Measurements from ENCODE around the gene CRISPLD2. TPM values are rescaled to one million over a fixed set of nuclear protein-coding genes. Genes with fewer than 3 reads are reported as not detected.

Gene CRISPLD2
- total and polyA plus RNA-seq, 4 donors, result 8.9 to 192 (median 70.5) TPM

GRCh38 chr16:84885342-84885910, 65.6 kb downstream of the CRISPLD2 start:
- DNase-seq (no peak), ATAC-seq (ENCODE audit: low FRiP score) (no peak)
- H3K4me3 ChIP-seq (ENCODE audit: low read length in 2 of 2), result no peak overlapping the region
- no peaks in the 10 kb centered on the region for H3K9me3 ChIP-seq (ENCODE audit: control insufficient read depth, low read length)
- H3K27ac ChIP-seq (ENCODE audit: low read depth in 1 of 2, low read length in 2 of 2), result no peak overlapping the region
- intact Hi-C loops (cut with DNase I), result no loop called here
- no peaks in the 10 kb centered on the region for H3K36me3 ChIP-seq (ENCODE audit: control insufficient read depth in 1 of 2, insufficient read depth in 2 of 2, low read length in 1 of 2)
- WGBS, 2 donors, result 55 to 60% methylated on average over 9 of the region's 9 CpGs
- H3K4me1 ChIP-seq (ENCODE audit: control insufficient read depth in 1 of 2, insufficient read depth in 2 of 2, low read length in 2 of 2), result no peaks in the 10 kb centered on the region
- no peaks in the 10 kb centered on the region for H3K27me3 ChIP-seq (ENCODE audit: control insufficient read depth in 1 of 2, insufficient read depth in 2 of 2, low read length in 1 of 2)

GRCh38 chr16:84886497-84887090, 66.8 kb downstream of the CRISPLD2 start:
- no peaks in the 10 kb centered on the region for H3K4me1 ChIP-seq (ENCODE audit: control insufficient read depth in 1 of 2, insufficient read depth in 2 of 2, low read length in 2 of 2)
- no peaks in the 10 kb centered on the region for H3K27me3 ChIP-seq (ENCODE audit: control insufficient read depth in 1 of 2, insufficient read depth in 2 of 2, low read length in 1 of 2)
- no peak for DNase-seq
- intact Hi-C loops (cut with DNase I), result no loop called here
- no peaks in the 10 kb centered on the region for H3K9me3 ChIP-seq (ENCODE audit: control insufficient read depth, low read length)
- H3K36me3 ChIP-seq (ENCODE audit: control insufficient read depth in 1 of 2, insufficient read depth in 2 of 2, low read length in 1 of 2), result no peaks in the 10 kb centered on the region
- WGBS, 2 donors, result 97% methylated on average over 11 of the region's 11 CpGs
- H3K27ac ChIP-seq (ENCODE audit: low read depth in 1 of 2, low read length in 2 of 2), result no peak overlapping the region
- no peak for ATAC-seq (ENCODE audit: low FRiP score)
- no peak overlapping the region for H3K4me3 ChIP-seq (ENCODE audit: low read length in 2 of 2)

- ATAC-seq (ENCODE audit: low FRiP score) (no peak), DNase-seq (no peak)
- intact Hi-C loops (cut with DNase I), result no loop called here
- no peak overlapping the region for H3K27ac ChIP-seq (ENCODE audit: low read depth in 1 of 2, low read length in 2 of 2)
- H3K9me3 ChIP-seq (ENCODE audit: control insufficient read depth, low read length), result no peaks in the 10 kb centered on the region
- H3K36me3 ChIP-seq (ENCODE audit: control insufficient read depth in 1 of 2, insufficient read depth in 2 of 2, low read length in 1 of 2), result no peaks in the 10 kb centered on the region
- no peak overlapping the region for H3K4me3 ChIP-seq (ENCODE audit: low read length in 2 of 2)
- no peaks in the 10 kb centered on the region for H3K4me1 ChIP-seq (ENCODE audit: control insufficient read depth in 1 of 2, insufficient read depth in 2 of 2, low read length in 2 of 2)
- WGBS, 2 donors, result 96 to 98% methylated on average over 15 of the region's 15 CpGs
- H3K27me3 ChIP-seq (ENCODE audit: control insufficient read depth in 1 of 2, insufficient read depth in 2 of 2, low read length in 1 of 2), result no peaks in the 10 kb centered on the region
Measured at GRCh38 chr16:84887207-84887606, 67.4 kb downstream of the CRISPLD2 start.

- H3K9me3 ChIP-seq (ENCODE audit: control insufficient read depth, low read length), result peaks cover 1% of the 10 kb centered on the region
- H3K36me3 ChIP-seq (ENCODE audit: control insufficient read depth in 1 of 2, insufficient read depth in 2 of 2, low read length in 1 of 2), result no peaks in the 10 kb centered on the region
- H3K27ac ChIP-seq (ENCODE audit: low read depth in 1 of 2, low read length in 2 of 2), result no peak overlapping the region
- intact Hi-C loops (cut with DNase I), result no loop called here
- DNase-seq (no peak), ATAC-seq (ENCODE audit: low FRiP score) (no peak)
- H3K4me1 ChIP-seq (ENCODE audit: control insufficient read depth in 1 of 2, insufficient read depth in 2 of 2, low read length in 2 of 2), result no peaks in the 10 kb centered on the region
- H3K4me3 ChIP-seq (ENCODE audit: low read length in 2 of 2), result no peak overlapping the region
- WGBS, 2 donors, result 97% methylated on average over 7 of the region's 7 CpGs
- H3K27me3 ChIP-seq (ENCODE audit: control insufficient read depth in 1 of 2, insufficient read depth in 2 of 2, low read length in 1 of 2), result no peaks in the 10 kb centered on the region
Measured at GRCh38 chr16:84888450-84888849, 68.7 kb downstream of the CRISPLD2 start.

- H3K9me3 ChIP-seq (ENCODE audit: control insufficient read depth, low read length), result peaks cover 4% of the 10 kb centered on the region
- H3K4me3 ChIP-seq (ENCODE audit: low read length in 2 of 2), result no peak overlapping the region
- H3K4me1 ChIP-seq (ENCODE audit: control insufficient read depth in 1 of 2, insufficient read depth in 2 of 2, low read length in 2 of 2), result no peaks in the 10 kb centered on the region
- intact Hi-C loops (cut with DNase I), result no loop called here
- H3K27ac ChIP-seq (ENCODE audit: low read depth in 1 of 2, low read length in 2 of 2), result no peak overlapping the region
- ATAC-seq (ENCODE audit: low FRiP score), result no peak
- DNase-seq, result no peak
- no peaks in the 10 kb centered on the region for H3K27me3 ChIP-seq (ENCODE audit: control insufficient read depth in 1 of 2, insufficient read depth in 2 of 2, low read length in 1 of 2)
- WGBS, 2 donors, result 81 to 85% methylated on average over 12 of the region's 12 CpGs
- no peaks in the 10 kb centered on the region for H3K36me3 ChIP-seq (ENCODE audit: control insufficient read depth in 1 of 2, insufficient read depth in 2 of 2, low read length in 1 of 2)
Measured at GRCh38 chr16:84889066-84889465, 69.3 kb downstream of the CRISPLD2 start.

GRCh38 chr16:84890427-84890826, 70.6 kb downstream of the CRISPLD2 start:
- Histone ChIP-seq H3K27me3 (ENCODE audit: control insufficient read depth in 1 of 2, insufficient read depth in 2 of 2, low read length in 1 of 2) (no peaks in the 10 kb centered on the region), H3K4me1 (ENCODE audit: control insufficient read depth in 1 of 2, insufficient read depth in 2 of 2, low read length in 2 of 2) (no peaks in the 10 kb centered on the region), H3K4me3 (ENCODE audit: low read length in 2 of 2) (no peak overlapping the region), H3K27ac (ENCODE audit: low read depth in 1 of 2, low read length in 2 of 2) (no peak overlapping the region), H3K9me3 (ENCODE audit: control insufficient read depth, low read length) (peaks cover 4% of the 10 kb centered on the region), H3K36me3 (ENCODE audit: control insufficient read depth in 1 of 2, insufficient read depth in 2 of 2, low read length in 1 of 2) (no peaks in the 10 kb centered on the region)
- WGBS, 2 donors, result 97% methylated on average over 9 of the region's 9 CpGs
- intact Hi-C loops (cut with DNase I), result no loop called here
- ATAC-seq (ENCODE audit: low FRiP score) (no peak), DNase-seq (no peak)

- H3K9me3 ChIP-seq (ENCODE audit: control insufficient read depth, low read length), result peaks cover 4% of the 10 kb centered on the region
- H3K4me3 ChIP-seq (ENCODE audit: low read length in 2 of 2), result no peak overlapping the region
- DNase-seq (no peak), ATAC-seq (ENCODE audit: low FRiP score) (no peak)
- 91 to 93% methylated on average over 17 of the region's 17 CpGs for WGBS, 2 donors
- H3K27me3 ChIP-seq (ENCODE audit: control insufficient read depth in 1 of 2, insufficient read depth in 2 of 2, low read length in 1 of 2), result no peaks in the 10 kb centered on the region
- no peaks in the 10 kb centered on the region for H3K36me3 ChIP-seq (ENCODE audit: control insufficient read depth in 1 of 2, insufficient read depth in 2 of 2, low read length in 1 of 2)
- no peaks in the 10 kb centered on the region for H3K4me1 ChIP-seq (ENCODE audit: control insufficient read depth in 1 of 2, insufficient read depth in 2 of 2, low read length in 2 of 2)
- no peak overlapping the region for H3K27ac ChIP-seq (ENCODE audit: low read depth in 1 of 2, low read length in 2 of 2)
- intact Hi-C loops (cut with DNase I), result no loop called here
Measured at GRCh38 chr16:84891149-84891795, 71.5 kb downstream of the CRISPLD2 start.

GRCh38 chr16:84892097-84892496, 72.3 kb downstream of the CRISPLD2 start:
- DNase-seq (no peak), ATAC-seq (ENCODE audit: low FRiP score) (no peak)
- Histone ChIP-seq H3K27ac (ENCODE audit: low read depth in 1 of 2, low read length in 2 of 2) (no peak overlapping the region), H3K27me3 (ENCODE audit: control insufficient read depth in 1 of 2, insufficient read depth in 2 of 2, low read length in 1 of 2) (no peaks in the 10 kb centered on the region), H3K4me1 (ENCODE audit: control insufficient read depth in 1 of 2, insufficient read depth in 2 of 2, low read length in 2 of 2) (no peaks in the 10 kb centered on the region), H3K36me3 (ENCODE audit: control insufficient read depth in 1 of 2, insufficient read depth in 2 of 2, low read length in 1 of 2) (no peaks in the 10 kb centered on the region), H3K4me3 (ENCODE audit: low read length in 2 of 2) (no peak overlapping the region), H3K9me3 (ENCODE audit: control insufficient read depth, low read length) (peaks cover 4% of the 10 kb centered on the region)
- intact Hi-C loops (cut with DNase I), result no loop called here
- WGBS, 2 donors, result 94 to 96% methylated on average over 10 of the region's 10 CpGs

GRCh38 chr16:84893467-84893848, 73.7 kb downstream of the CRISPLD2 start:
- WGBS, 2 donors, result 94 to 98% methylated on average over 3 of the region's 3 CpGs
- intact Hi-C loops (cut with DNase I), result no loop called here

More at GRCh38 chr16:84893467-84893848, 73.7 kb downstream of the CRISPLD2 start:
- Histone ChIP-seq H3K36me3 (ENCODE audit: control insufficient read depth in 1 of 2, insufficient read depth in 2 of 2, low read length in 1 of 2) (no peaks in the 10 kb centered on the region), H3K27me3 (ENCODE audit: control insufficient read depth in 1 of 2, insufficient read depth in 2 of 2, low read length in 1 of 2) (no peaks in the 10 kb centered on the region), H3K4me1 (ENCODE audit: control insufficient read depth in 1 of 2, insufficient read depth in 2 of 2, low read length in 2 of 2) (no peaks in the 10 kb centered on the region), H3K27ac (ENCODE audit: low read depth in 1 of 2, low read length in 2 of 2) (no peak overlapping the region), H3K4me3 (ENCODE audit: low read length in 2 of 2) (no peak overlapping the region), H3K9me3 (ENCODE audit: control insufficient read depth, low read length) (peaks cover 4% of the 10 kb centered on the region)
- no peak for ATAC-seq (ENCODE audit: low FRiP score)
- no peak for DNase-seq
